HL-60/S4 (cell line): ENCODE measurements around the gene ST6GAL1.
"Not testable (repeated sequence)": the region's sequence is repeated elsewhere in the genome, so short reads cannot be mapped to it uniquely, and the experiment has no call there.

Source experiments
- in situ Hi-C: fragments of 300-500 bp; cut with MboI; formaldehyde crosslinking; loops from 2 replicates; pipeline ENCODE4 v1.14.3; 2022; ENCODE audit warnings: low sequenced_read_pairs

ST6GAL1 gene

GRCh38 chr3:186939536-186939935 is 9.2 kb downstream of the ST6GAL1 start:
- in situ Hi-C loops: no loop called here

GRCh38 chr3:186940967-186941366 is 10.6 kb downstream of the ST6GAL1 start:
- in situ Hi-C loops: no loop called here

- in situ Hi-C loops: no loop called here
Observed at GRCh38 chr3:186942168-186942567, 11.8 kb downstream of the ST6GAL1 start.

- in situ Hi-C loops: no loop called here
Observed at GRCh38 chr3:186945255-186945823, 15.0 kb downstream of the ST6GAL1 start.

- in situ Hi-C loops: no loop called here
Observed at GRCh38 chr3:186946756-186947375, 16.5 kb downstream of the ST6GAL1 start.

- in situ Hi-C loops: no loop called here
Observed at GRCh38 chr3:186949281-186949982, 19.1 kb downstream of the ST6GAL1 start.

GRCh38 chr3:186950402-186951093 is 20.2 kb downstream of the ST6GAL1 start:
- in situ Hi-C loops: no loop called here

- in situ Hi-C loops: no loop called here
Observed at GRCh38 chr3:186951640-186952552, 21.6 kb downstream of the ST6GAL1 start.

- in situ Hi-C loops: no loop called here
Observed at GRCh38 chr3:186953011-186953487, 22.7 kb downstream of the ST6GAL1 start.

GRCh38 chr3:186953992-186954699 is 23.8 kb downstream of the ST6GAL1 start:
- in situ Hi-C loops: not testable (repeated sequence)

- in situ Hi-C loops: no loop called here
Observed at GRCh38 chr3:186955898-186956696, 25.8 kb downstream of the ST6GAL1 start.

- in situ Hi-C loops: no loop called here
Observed at GRCh38 chr3:186959029-186959624, 28.8 kb downstream of the ST6GAL1 start.

- in situ Hi-C loops: no loop called here
Observed at GRCh38 chr3:186960347-186960746, 30.0 kb downstream of the ST6GAL1 start.

- in situ Hi-C loops: no loop called here
Observed at GRCh38 chr3:186962445-186962844, 32.1 kb downstream of the ST6GAL1 start.

- in situ Hi-C loops: no loop called here
Observed at GRCh38 chr3:186963636-186964035, 33.3 kb downstream of the ST6GAL1 start.

- in situ Hi-C loops: no loop called here
Observed at GRCh38 chr3:186964071-186964470, 33.7 kb downstream of the ST6GAL1 start.

- in situ Hi-C loops: no loop called here
Observed at GRCh38 chr3:186964616-186965015, 34.3 kb downstream of the ST6GAL1 start.

GRCh38 chr3:186965141-186965879 is 35.0 kb downstream of the ST6GAL1 start:
- in situ Hi-C loops: no loop called here
